HL-60 (cell line): Measurements from ENCODE around the gene STH.

Experiments used
- DNase-seq, 2 experiments: peaks; one replicate each; pipeline ENCODE4 v3.0.0-alpha.2; 2010 to 2020; ENCODE audit warnings: low read depth in 1 of 2, low spot score in 1 of 2
- H3K27ac ChIP-seq: fragments of 250-450 bp; sonication (Bioruptor Pico); replicated peaks from 2 replicates; pipeline ENCODE4 v1.5.1; 2020; ENCODE audit warnings: mild to moderate bottlenecking, moderate library complexity
- H3K27me3 ChIP-seq: fragments of 250-450 bp; sonication (Bioruptor Pico); 2 replicates; pipeline ENCODE4 v1.5.1; 2021; ENCODE audit warnings: mild to moderate bottlenecking, moderate library complexity; ENCODE audit not compliant: insufficient read depth, poor library complexity, severe bottlenecking
- H3K4me3 ChIP-seq: replicated peaks from 2 replicates; pipeline ENCODE4 v1.5.1; 2011; ENCODE audit warnings: mild to moderate bottlenecking, control low read depth, low read length; ENCODE audit not compliant: insufficient read depth
- GABPA ChIP-seq: IDR thresholded peaks from 2 replicates; pipeline ENCODE4 v1.6.1; 2012; ENCODE audit warnings: low read depth
- POLR2AphosphoS5 ChIP-seq: IDR thresholded peaks from 2 replicates; pipeline ENCODE4 v1.6.1; 2012; ENCODE audit warnings: low read depth
- SPI1 ChIP-seq: IDR thresholded peaks from 2 replicates; pipeline ENCODE4 v1.6.1; 2012; ENCODE audit warnings: low read depth, mild to moderate bottlenecking, borderline replicate concordance
- TF ChIP-seq, protein P1 (sequence below): IDR thresholded peaks from one replicate; pipeline ENCODE4 v1.5.1; 2011; ENCODE audit warnings: low read length, control low read depth, inconsistent platforms; ENCODE audit not compliant: insufficient read depth
- TF ChIP-seq, protein P2 (sequence below): IDR thresholded peaks from 2 replicates; pipeline ENCODE4 v1.6.1; 2012; ENCODE audit warnings: low read depth; ENCODE audit not compliant: insufficient replicate concordance

The STH gene

DNA sequence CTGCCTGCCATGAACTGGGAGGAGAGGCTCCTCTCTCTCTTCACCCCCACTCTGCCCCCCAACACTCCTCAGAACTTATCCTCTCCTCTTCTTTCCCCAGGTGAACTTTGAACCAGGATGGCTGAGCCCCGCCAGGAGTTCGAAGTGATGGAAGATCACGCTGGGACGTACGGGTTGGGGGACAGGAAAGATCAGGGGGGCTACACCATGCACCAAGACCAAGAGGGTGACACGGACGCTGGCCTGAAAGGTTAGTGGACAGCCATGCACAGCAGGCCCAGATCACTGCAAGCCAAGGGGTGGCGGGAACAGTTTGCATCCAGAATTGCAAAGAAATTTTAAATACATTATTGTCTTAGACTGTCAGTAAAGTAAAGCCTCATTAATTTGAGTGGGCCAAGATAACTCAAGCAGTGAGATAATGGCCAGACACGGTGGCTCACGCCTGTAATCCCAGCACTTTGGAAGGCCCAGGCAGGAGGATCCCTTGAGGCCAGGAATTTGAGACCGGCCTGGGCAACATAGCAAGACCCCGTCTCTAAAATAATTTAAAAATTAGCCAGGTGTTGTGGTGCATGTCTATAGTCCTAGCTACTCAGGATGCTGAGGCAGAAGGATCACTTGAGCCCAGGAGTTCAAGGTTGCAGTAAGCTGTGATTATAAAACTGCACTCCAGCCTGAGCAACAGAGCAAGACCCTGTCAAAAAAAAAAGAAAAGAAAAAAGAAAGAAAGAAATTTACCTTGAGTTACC, 36.7 kb upstream of the STH start:
- H3K4me3 ChIP-seq, result no peak overlapping the region
- H3K27me3 ChIP-seq, result peaks cover 8% of the 10 kb centered on the region
- no peak for TF ChIP-seq POLR2AphosphoS5
- no peak for TF ChIP-seq SPI1
- TF ChIP-seq, protein P1, sequence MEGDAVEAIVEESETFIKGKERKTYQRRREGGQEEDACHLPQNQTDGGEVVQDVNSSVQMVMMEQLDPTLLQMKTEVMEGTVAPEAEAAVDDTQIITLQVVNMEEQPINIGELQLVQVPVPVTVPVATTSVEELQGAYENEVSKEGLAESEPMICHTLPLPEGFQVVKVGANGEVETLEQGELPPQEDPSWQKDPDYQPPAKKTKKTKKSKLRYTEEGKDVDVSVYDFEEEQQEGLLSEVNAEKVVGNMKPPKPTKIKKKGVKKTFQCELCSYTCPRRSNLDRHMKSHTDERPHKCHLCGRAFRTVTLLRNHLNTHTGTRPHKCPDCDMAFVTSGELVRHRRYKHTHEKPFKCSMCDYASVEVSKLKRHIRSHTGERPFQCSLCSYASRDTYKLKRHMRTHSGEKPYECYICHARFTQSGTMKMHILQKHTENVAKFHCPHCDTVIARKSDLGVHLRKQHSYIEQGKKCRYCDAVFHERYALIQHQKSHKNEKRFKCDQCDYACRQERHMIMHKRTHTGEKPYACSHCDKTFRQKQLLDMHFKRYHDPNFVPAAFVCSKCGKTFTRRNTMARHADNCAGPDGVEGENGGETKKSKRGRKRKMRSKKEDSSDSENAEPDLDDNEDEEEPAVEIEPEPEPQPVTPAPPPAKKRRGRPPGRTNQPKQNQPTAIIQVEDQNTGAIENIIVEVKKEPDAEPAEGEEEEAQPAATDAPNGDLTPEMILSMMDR, result no peak
- TF ChIP-seq, protein P2, sequence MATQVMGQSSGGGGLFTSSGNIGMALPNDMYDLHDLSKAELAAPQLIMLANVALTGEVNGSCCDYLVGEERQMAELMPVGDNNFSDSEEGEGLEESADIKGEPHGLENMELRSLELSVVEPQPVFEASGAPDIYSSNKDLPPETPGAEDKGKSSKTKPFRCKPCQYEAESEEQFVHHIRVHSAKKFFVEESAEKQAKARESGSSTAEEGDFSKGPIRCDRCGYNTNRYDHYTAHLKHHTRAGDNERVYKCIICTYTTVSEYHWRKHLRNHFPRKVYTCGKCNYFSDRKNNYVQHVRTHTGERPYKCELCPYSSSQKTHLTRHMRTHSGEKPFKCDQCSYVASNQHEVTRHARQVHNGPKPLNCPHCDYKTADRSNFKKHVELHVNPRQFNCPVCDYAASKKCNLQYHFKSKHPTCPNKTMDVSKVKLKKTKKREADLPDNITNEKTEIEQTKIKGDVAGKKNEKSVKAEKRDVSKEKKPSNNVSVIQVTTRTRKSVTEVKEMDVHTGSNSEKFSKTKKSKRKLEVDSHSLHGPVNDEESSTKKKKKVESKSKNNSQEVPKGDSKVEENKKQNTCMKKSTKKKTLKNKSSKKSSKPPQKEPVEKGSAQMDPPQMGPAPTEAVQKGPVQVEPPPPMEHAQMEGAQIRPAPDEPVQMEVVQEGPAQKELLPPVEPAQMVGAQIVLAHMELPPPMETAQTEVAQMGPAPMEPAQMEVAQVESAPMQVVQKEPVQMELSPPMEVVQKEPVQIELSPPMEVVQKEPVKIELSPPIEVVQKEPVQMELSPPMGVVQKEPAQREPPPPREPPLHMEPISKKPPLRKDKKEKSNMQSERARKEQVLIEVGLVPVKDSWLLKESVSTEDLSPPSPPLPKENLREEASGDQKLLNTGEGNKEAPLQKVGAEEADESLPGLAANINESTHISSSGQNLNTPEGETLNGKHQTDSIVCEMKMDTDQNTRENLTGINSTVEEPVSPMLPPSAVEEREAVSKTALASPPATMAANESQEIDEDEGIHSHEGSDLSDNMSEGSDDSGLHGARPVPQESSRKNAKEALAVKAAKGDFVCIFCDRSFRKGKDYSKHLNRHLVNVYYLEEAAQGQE, result no peak
- no peak for TF ChIP-seq GABPA
- H3K27ac ChIP-seq, result no peak overlapping the region
- no peak for DNase-seq

DNA sequence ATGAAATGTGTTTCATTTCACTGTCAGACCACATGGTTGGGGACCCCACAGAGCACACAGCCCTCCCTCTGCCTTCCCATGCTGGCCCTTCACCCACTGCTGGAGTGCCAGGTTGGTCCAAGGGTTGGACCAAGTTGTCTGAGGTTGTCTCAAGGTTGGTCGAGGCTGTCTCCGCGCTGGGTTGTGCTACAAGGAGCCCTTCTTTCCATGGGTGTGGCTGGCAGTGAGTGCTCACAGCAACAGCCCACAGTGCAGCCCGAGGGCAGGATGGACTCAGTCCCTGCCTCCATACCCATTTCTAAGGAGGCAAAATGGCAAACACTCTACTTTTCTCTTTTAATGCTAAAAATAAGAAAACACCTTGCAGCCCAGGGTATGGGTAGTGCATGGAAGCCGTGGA, 35.8 kb upstream of the STH start:
- no peak for TF ChIP-seq SPI1
- no peak for TF ChIP-seq POLR2AphosphoS5
- TF ChIP-seq, protein P2, result no peak
- TF ChIP-seq GABPA, result no peak
- TF ChIP-seq, protein P1, result no peak
- peaks cover 12% of the 10 kb centered on the region for H3K27me3 ChIP-seq
- no peak overlapping the region for H3K27ac ChIP-seq
- no peak overlapping the region for H3K4me3 ChIP-seq
- DNase-seq, result no peak

DNA sequence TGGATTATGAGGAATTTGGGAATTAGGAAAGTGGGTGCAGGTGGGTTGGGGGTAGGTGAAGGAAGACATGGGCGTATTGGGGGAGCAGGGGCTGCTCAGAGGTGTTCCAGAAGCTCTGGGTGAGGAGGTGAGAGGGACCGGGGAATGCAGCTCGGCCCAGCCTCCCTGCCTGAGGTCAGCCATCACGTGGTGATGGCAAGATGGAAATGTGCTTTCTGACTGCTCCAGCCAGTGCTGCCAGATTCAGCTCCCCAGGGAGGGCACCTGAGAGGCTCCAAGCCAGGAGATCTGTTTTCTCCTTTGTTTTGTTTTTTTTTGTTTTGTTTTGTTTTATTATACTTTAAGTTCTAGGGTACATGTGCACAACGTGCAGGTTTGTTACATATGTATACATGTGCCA, 35.2 kb upstream of the STH start:
- no peak for DNase-seq
- Histone ChIP-seq H3K27me3 (peaks cover 12% of the 10 kb centered on the region), H3K4me3 (no peak overlapping the region), H3K27ac (no peak overlapping the region)
- TF ChIP-seq GABPA, result no peak
- TF ChIP-seq, protein P1, result no peak
- no peak for TF ChIP-seq POLR2AphosphoS5
- TF ChIP-seq, protein P2, result no peak
- no peak for TF ChIP-seq SPI1
